ENCODE results near the gene PPP3R2. TPM values are rescaled to one million over a fixed set of nuclear protein-coding genes. Genes with fewer than 3 reads are reported as not detected.
"Not testable (repeated sequence)": the region's sequence is repeated elsewhere in the genome, so short reads cannot be mapped to it uniquely, and the experiment has no call there.

The PPP3R2 gene
- total RNA-seq, 1 donor from 2014 or later, result not detected

DNA sequence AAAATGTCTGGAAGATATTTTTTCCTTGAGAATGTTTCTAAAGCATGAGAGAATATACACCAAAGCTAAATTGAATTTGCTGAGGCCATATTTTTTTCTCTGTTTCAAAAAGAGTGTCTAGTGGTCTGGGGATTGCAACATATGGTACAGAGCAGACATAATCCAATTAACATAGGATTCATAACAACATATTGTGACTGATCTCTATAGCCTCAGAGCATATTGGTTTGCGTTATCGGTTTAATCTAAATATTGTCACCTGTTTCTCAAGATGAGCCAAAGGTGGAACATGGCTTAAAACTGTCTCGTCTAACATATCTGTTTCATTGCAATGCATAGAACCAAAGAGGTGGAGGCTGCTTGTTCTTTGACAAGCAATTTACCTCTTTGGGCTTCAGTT, 3.9 kb downstream of the PPP3R2 start:
- Mint-ChIP-seq H3K27me3 (ENCODE audit: unreplicated experiment) (peaks cover 20% of the 10 kb centered on the region), H3K4me1 (ENCODE audit: unreplicated experiment) (no peaks in the 10 kb centered on the region)

DNA sequence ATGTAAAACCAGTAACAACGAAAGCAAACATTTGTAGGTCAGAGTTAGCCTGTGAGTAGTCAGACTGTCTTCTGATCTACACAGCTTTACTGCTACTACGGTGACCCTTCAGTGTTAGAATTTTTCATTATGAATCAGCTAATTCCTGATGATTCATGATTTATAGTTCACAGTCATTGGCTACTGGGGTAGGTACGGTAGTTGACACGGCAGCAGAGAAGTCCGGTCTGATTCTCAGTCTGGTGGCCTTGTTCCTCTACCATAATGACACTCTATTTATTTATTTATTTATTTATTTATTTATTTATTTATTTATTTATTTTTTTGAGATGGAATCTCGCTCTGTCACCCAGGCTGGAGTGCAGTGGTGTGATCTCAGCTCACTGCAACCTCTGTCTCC, 4.7 kb downstream of the PPP3R2 start:
- not testable (repeated sequence) for H3K27ac Mint-ChIP-seq (ENCODE audit: unreplicated experiment); H3K36me3 Mint-ChIP-seq (ENCODE audit: unreplicated experiment); DNase-seq (ENCODE audit: extremely low spot score, unreplicated experiment); H3K4me1 Mint-ChIP-seq (ENCODE audit: unreplicated experiment); H3K4me3 Mint-ChIP-seq (ENCODE audit: unreplicated experiment); H3K9me3 Mint-ChIP-seq (ENCODE audit: unreplicated experiment)
- peaks cover 21% of the 10 kb centered on the region for H3K27me3 Mint-ChIP-seq (ENCODE audit: unreplicated experiment)

More for the DNA sequence above, 3.9 kb downstream of the PPP3R2 start:
- no peak for DNase-seq (ENCODE audit: extremely low spot score, unreplicated experiment)
- Mint-ChIP-seq H3K36me3 (ENCODE audit: unreplicated experiment) (no peaks in the 10 kb centered on the region), H3K27ac (ENCODE audit: unreplicated experiment) (no peak overlapping the region), H3K9me3 (ENCODE audit: unreplicated experiment) (no peaks in the 10 kb centered on the region), H3K4me3 (ENCODE audit: unreplicated experiment) (no peak overlapping the region)
- TF ChIP-seq, protein P1, sequence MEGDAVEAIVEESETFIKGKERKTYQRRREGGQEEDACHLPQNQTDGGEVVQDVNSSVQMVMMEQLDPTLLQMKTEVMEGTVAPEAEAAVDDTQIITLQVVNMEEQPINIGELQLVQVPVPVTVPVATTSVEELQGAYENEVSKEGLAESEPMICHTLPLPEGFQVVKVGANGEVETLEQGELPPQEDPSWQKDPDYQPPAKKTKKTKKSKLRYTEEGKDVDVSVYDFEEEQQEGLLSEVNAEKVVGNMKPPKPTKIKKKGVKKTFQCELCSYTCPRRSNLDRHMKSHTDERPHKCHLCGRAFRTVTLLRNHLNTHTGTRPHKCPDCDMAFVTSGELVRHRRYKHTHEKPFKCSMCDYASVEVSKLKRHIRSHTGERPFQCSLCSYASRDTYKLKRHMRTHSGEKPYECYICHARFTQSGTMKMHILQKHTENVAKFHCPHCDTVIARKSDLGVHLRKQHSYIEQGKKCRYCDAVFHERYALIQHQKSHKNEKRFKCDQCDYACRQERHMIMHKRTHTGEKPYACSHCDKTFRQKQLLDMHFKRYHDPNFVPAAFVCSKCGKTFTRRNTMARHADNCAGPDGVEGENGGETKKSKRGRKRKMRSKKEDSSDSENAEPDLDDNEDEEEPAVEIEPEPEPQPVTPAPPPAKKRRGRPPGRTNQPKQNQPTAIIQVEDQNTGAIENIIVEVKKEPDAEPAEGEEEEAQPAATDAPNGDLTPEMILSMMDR (IDR thresholded peaks at IDR 0.05), result no peak

DNA sequence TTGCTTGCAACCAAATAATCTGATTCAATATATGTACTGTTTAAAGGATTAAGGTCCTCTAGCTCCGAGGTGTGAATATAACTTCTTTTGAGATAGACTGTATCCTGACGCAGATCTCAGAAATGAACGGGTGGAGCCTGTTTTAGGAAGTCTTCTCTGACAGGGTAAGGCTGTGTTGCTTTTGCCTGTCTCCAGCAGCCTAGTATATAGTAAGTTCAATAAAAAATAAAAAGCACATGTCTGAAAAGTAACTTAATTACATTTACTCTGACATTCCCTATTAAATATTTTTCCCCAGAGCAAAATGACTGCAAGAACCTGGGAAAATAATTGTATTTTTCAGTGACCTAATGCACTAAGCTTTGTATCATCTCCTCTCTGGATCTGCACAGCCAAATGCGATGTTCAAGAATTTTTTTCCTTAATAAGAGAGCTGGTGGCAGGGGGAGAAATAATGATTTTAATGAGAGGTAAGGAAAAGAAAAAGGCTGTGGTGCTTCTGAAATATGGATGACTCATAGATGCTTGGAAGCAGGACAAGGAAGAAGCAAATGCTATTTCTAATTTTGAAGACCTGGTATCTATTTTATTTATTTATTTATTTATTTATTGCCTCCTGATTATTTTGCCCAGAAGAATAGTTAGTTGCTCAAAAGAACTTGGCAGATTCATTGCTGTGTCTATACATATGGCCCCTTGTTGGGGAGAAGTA, 7.3 kb downstream of the PPP3R2 start:
- no peak overlapping the region for H3K4me3 Mint-ChIP-seq (ENCODE audit: unreplicated experiment)
- no peaks in the 10 kb centered on the region for H3K9me3 Mint-ChIP-seq (ENCODE audit: unreplicated experiment)
- no peaks in the 10 kb centered on the region for H3K36me3 Mint-ChIP-seq (ENCODE audit: unreplicated experiment)
- TF ChIP-seq, protein P1 (IDR thresholded peaks at IDR 0.05), result no peak
- no peak overlapping the region for H3K27ac Mint-ChIP-seq (ENCODE audit: unreplicated experiment)
- H3K27me3 Mint-ChIP-seq (ENCODE audit: unreplicated experiment), result peaks cover 10% of the 10 kb centered on the region
- H3K4me1 Mint-ChIP-seq (ENCODE audit: unreplicated experiment), result no peaks in the 10 kb centered on the region
- no peak for DNase-seq (ENCODE audit: extremely low spot score, unreplicated experiment)

DNA sequence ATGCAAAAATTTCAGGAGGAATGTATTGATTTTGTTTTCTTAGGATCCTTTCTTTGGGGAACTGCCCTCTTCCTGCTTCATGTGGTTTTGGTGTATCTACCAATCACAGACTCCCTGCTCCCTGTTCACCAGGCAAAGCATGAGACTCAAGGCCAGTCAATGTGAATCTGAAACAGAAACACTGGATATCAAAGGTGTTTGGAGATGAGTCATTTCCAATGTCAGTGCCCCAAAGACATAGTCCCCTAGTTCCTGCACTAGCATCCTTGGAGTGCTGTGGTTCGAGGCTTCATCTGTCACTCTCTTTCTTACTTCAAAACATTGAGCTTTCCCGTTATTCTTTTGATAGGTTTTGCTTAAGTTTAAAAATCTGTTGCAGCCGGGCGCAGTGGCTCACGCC, 8.1 kb downstream of the PPP3R2 start:
- Mint-ChIP-seq H3K27me3 (ENCODE audit: unreplicated experiment) (peaks cover 10% of the 10 kb centered on the region), H3K27ac (ENCODE audit: unreplicated experiment) (no peak overlapping the region), H3K9me3 (ENCODE audit: unreplicated experiment) (no peaks in the 10 kb centered on the region), H3K4me1 (ENCODE audit: unreplicated experiment) (no peaks in the 10 kb centered on the region), H3K4me3 (ENCODE audit: unreplicated experiment) (no peak overlapping the region), H3K36me3 (ENCODE audit: unreplicated experiment) (no peaks in the 10 kb centered on the region)
- no peak for DNase-seq (ENCODE audit: extremely low spot score, unreplicated experiment)
- TF ChIP-seq, protein P1 (IDR thresholded peaks at IDR 0.05), result no peak

DNA sequence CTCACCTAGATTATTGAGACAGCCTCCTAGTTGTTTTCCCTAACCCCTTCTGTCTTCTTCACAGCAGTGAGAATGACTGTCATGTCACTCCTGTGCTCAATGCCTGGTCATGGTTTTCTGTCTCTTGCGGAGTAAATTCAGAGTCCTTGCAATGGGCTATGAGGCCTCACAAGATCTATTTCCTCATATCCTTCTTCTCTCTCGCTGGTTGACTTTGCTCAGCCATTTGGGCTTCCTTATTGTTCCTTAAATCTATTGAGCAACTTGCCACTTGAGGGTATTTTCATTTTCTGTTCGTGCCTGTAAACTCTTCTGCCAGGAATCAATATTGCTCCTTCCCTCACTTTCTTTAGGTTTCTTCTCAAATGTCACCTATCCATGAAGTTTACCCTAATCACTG, 9.0 kb downstream of the PPP3R2 start:
- no peaks in the 10 kb centered on the region for H3K36me3 Mint-ChIP-seq (ENCODE audit: unreplicated experiment)
- DNase-seq (ENCODE audit: extremely low spot score, unreplicated experiment), result no peak
- TF ChIP-seq, protein P1 (IDR thresholded peaks at IDR 0.05), result no peak
- no peak overlapping the region for H3K4me3 Mint-ChIP-seq (ENCODE audit: unreplicated experiment)
- H3K9me3 Mint-ChIP-seq (ENCODE audit: unreplicated experiment), result no peaks in the 10 kb centered on the region
- no peaks in the 10 kb centered on the region for H3K4me1 Mint-ChIP-seq (ENCODE audit: unreplicated experiment)
- H3K27ac Mint-ChIP-seq (ENCODE audit: unreplicated experiment), result no peak overlapping the region
- peaks cover 10% of the 10 kb centered on the region for H3K27me3 Mint-ChIP-seq (ENCODE audit: unreplicated experiment)

Data from osteocyte (in vitro differentiated cells).